NT2/D1 (cell line): ENCODE results near the gene RIPPLY1.

ENCODE experiments used
- SUZ12 ChIP-seq: IDR thresholded peaks from 2 replicates; pipeline ENCODE4 v1.6.1; 2011; ENCODE audit not compliant: insufficient read length, insufficient read depth; ENCODE audit errors: extremely low read depth
- YY1 ChIP-seq: IDR thresholded peaks from 2 replicates; pipeline ENCODE4 v1.6.1; 2011; ENCODE audit not compliant: insufficient read length, insufficient read depth

- TF ChIP-seq YY1 (no peak), SUZ12 (no peak)
These were observed 28.8 kb upstream of the RIPPLY1 start for GRCh38 chrX:106931831-106932491.
